ENCODE results near the gene NDUFA9. TPM values are rescaled to one million over a fixed set of nuclear protein-coding genes. Genes with fewer than 3 reads are reported as not detected.

The NDUFA9 gene
- total RNA-seq, 1 donor from 2014 or later = 78.9 TPM

GRCh38 chr12:4649358-4649661 is 396 bp downstream of the NDUFA9 start:
- Mint-ChIP-seq H3K4me3 (ENCODE audit: unreplicated experiment) (peak overlapping the region; percentile 97), H3K4me1 (ENCODE audit: unreplicated experiment) (peaks cover 19% of the 10 kb centered on the region), H3K9me3 (ENCODE audit: unreplicated experiment) (no peaks in the 10 kb centered on the region), H3K36me3 (ENCODE audit: unreplicated experiment) (no peaks in the 10 kb centered on the region), H3K27me3 (ENCODE audit: unreplicated experiment) (no peaks in the 10 kb centered on the region), H3K27ac (ENCODE audit: unreplicated experiment) (peak overlapping the region; percentile 99)
- DNase-seq (ENCODE audit: extremely low spot score, unreplicated experiment) = no peak
- TF ChIP-seq CTCF (IDR thresholded peaks at IDR 0.05) = no peak

GRCh38 chr12:4653257-4653656 is 4.3 kb downstream of the NDUFA9 start:
- H3K27ac Mint-ChIP-seq (ENCODE audit: unreplicated experiment) = no peak overlapping the region
- no peak overlapping the region for H3K4me3 Mint-ChIP-seq (ENCODE audit: unreplicated experiment)
- H3K27me3 Mint-ChIP-seq (ENCODE audit: unreplicated experiment) = no peaks in the 10 kb centered on the region
- no peak for TF ChIP-seq CTCF (IDR thresholded peaks at IDR 0.05)
- peaks cover 23% of the 10 kb centered on the region for H3K36me3 Mint-ChIP-seq (ENCODE audit: unreplicated experiment)
- H3K4me1 Mint-ChIP-seq (ENCODE audit: unreplicated experiment) = peaks cover 15% of the 10 kb centered on the region
- no peaks in the 10 kb centered on the region for H3K9me3 Mint-ChIP-seq (ENCODE audit: unreplicated experiment)
- no peak for DNase-seq (ENCODE audit: extremely low spot score, unreplicated experiment)

GRCh38 chr12:4653691-4654090 is 4.8 kb downstream of the NDUFA9 start:
- DNase-seq (ENCODE audit: extremely low spot score, unreplicated experiment) = no peak
- Mint-ChIP-seq H3K36me3 (ENCODE audit: unreplicated experiment) (peaks cover 23% of the 10 kb centered on the region), H3K27me3 (ENCODE audit: unreplicated experiment) (no peaks in the 10 kb centered on the region), H3K9me3 (ENCODE audit: unreplicated experiment) (no peaks in the 10 kb centered on the region), H3K4me1 (ENCODE audit: unreplicated experiment) (peaks cover 14% of the 10 kb centered on the region), H3K4me3 (ENCODE audit: unreplicated experiment) (no peak overlapping the region), H3K27ac (ENCODE audit: unreplicated experiment) (no peak overlapping the region)
- TF ChIP-seq CTCF (IDR thresholded peaks at IDR 0.05) = no peak

- TF ChIP-seq CTCF (IDR thresholded peaks at IDR 0.05) = no peak
- DNase-seq (ENCODE audit: extremely low spot score, unreplicated experiment) = no peak
- Mint-ChIP-seq H3K27me3 (ENCODE audit: unreplicated experiment) (no peaks in the 10 kb centered on the region), H3K36me3 (ENCODE audit: unreplicated experiment) (peaks cover 51% of the 10 kb centered on the region), H3K4me1 (ENCODE audit: unreplicated experiment) (no peaks in the 10 kb centered on the region), H3K27ac (ENCODE audit: unreplicated experiment) (no peak overlapping the region), H3K4me3 (ENCODE audit: unreplicated experiment) (no peak overlapping the region), H3K9me3 (ENCODE audit: unreplicated experiment) (peaks cover 5% of the 10 kb centered on the region)
Measured at GRCh38 chr12:4663971-4664505, 15.1 kb downstream of the NDUFA9 start.

- H3K4me3 Mint-ChIP-seq (ENCODE audit: unreplicated experiment) = no peak overlapping the region
- H3K27ac Mint-ChIP-seq (ENCODE audit: unreplicated experiment) = no peak overlapping the region
- no peaks in the 10 kb centered on the region for H3K27me3 Mint-ChIP-seq (ENCODE audit: unreplicated experiment)
- peaks cover 63% of the 10 kb centered on the region for H3K36me3 Mint-ChIP-seq (ENCODE audit: unreplicated experiment)
- no peaks in the 10 kb centered on the region for H3K4me1 Mint-ChIP-seq (ENCODE audit: unreplicated experiment)
- TF ChIP-seq CTCF (IDR thresholded peaks at IDR 0.05) = no peak
- DNase-seq (ENCODE audit: extremely low spot score, unreplicated experiment) = no peak
- peaks cover 5% of the 10 kb centered on the region for H3K9me3 Mint-ChIP-seq (ENCODE audit: unreplicated experiment)
Measured at GRCh38 chr12:4665236-4665635, 16.3 kb downstream of the NDUFA9 start.

Measured in osteocyte (in vitro differentiated cells).